ENCODE results near the gene RAB11FIP4.

RAB11FIP4 gene

GRCh38 chr17:31512104-31512740 is 120.7 kb downstream of the RAB11FIP4 start:
- TF ChIP-seq CTCF (IDR thresholded peaks at IDR 0.05): no peak
- DNase-seq (ENCODE audit: low spot score): no peak
- Histone ChIP-seq H3K27ac (no peak overlapping the region), H3K4me3 (no peak overlapping the region)

- no peak for DNase-seq (ENCODE audit: low spot score)
- Histone ChIP-seq H3K27ac (no peak overlapping the region), H3K4me3 (no peak overlapping the region)
- no peak for TF ChIP-seq CTCF (IDR thresholded peaks at IDR 0.05)
These were observed 121.3 kb downstream of the RAB11FIP4 start for GRCh38 chr17:31512796-31513195.

- no peak for TF ChIP-seq CTCF (IDR thresholded peaks at IDR 0.05)
- Histone ChIP-seq H3K4me3 (no peak overlapping the region), H3K27ac (no peak overlapping the region)
- DNase-seq (ENCODE audit: low spot score): no peak
These were observed 122.4 kb downstream of the RAB11FIP4 start for GRCh38 chr17:31513731-31514427.

- DNase-seq (ENCODE audit: low spot score): no peak
- Histone ChIP-seq H3K27ac (no peak overlapping the region), H3K4me3 (no peak overlapping the region)
- no peak for TF ChIP-seq CTCF (IDR thresholded peaks at IDR 0.05)
These were observed 123.8 kb downstream of the RAB11FIP4 start for GRCh38 chr17:31515267-31515666.

GRCh38 chr17:31517524-31517923 is 126.0 kb downstream of the RAB11FIP4 start:
- TF ChIP-seq CTCF (IDR thresholded peaks at IDR 0.05): no peak
- no peak overlapping the region for H3K4me3 ChIP-seq
- DNase-seq (ENCODE audit: low spot score): no peak
- H3K27ac ChIP-seq: no peak overlapping the region

GRCh38 chr17:31518478-31518877 is 127.0 kb downstream of the RAB11FIP4 start:
- Histone ChIP-seq H3K27ac (no peak overlapping the region), H3K4me3 (no peak overlapping the region)
- no peak for TF ChIP-seq CTCF (IDR thresholded peaks at IDR 0.05)
- DNase-seq (ENCODE audit: low spot score): no peak

Measured in coronary artery (tissue), 2 donors.